NT2/D1 (cell line): ENCODE results near the gene CD40.
"Not testable (repeated sequence)": the region's sequence is repeated elsewhere in the genome, so short reads cannot be mapped to it uniquely, and the experiment has no call there.

ENCODE experiments used
- DNase-seq: peaks from one replicate; pipeline ENCODE4 v3.0.0-alpha.2; 2011; ENCODE audit warnings: low read depth, low spot score
- H3K27me3 ChIP-seq: 2 replicates; pipeline ENCODE4 v1.6.0; 2011; ENCODE audit warnings: mild to moderate bottlenecking; ENCODE audit not compliant: insufficient read length, insufficient read depth
- H3K36me3 ChIP-seq: 2 replicates; pipeline ENCODE4 v1.6.1; 2011; ENCODE audit warnings: mild to moderate bottlenecking, low read length, mixed read lengths; ENCODE audit not compliant: insufficient read depth, insufficient read length
- H3K4me1 ChIP-seq: 2 replicates; pipeline ENCODE4 v1.5.1; 2011; ENCODE audit not compliant: insufficient read depth, insufficient read length
- H3K4me3 ChIP-seq: 2 replicates; pipeline ENCODE4 v1.5.1; 2011; ENCODE audit warnings: low read depth; ENCODE audit not compliant: insufficient read length
- H3K9ac ChIP-seq: 2 replicates; pipeline ENCODE4 v1.6.0; 2011; ENCODE audit warnings: low read depth; ENCODE audit not compliant: insufficient read length
- H3K9me3 ChIP-seq: 2 replicates; pipeline ENCODE4 v1.5.1; 2011; ENCODE audit warnings: mild to moderate bottlenecking, low read length; ENCODE audit not compliant: insufficient read depth
- SUZ12 ChIP-seq: IDR thresholded peaks from 2 replicates; pipeline ENCODE4 v1.6.1; 2011; ENCODE audit not compliant: insufficient read length, insufficient read depth; ENCODE audit errors: extremely low read depth
- YY1 ChIP-seq: IDR thresholded peaks from 2 replicates; pipeline ENCODE4 v1.6.1; 2011; ENCODE audit not compliant: insufficient read length, insufficient read depth
- ZNF274 ChIP-seq: IDR thresholded peaks from 2 replicates; pipeline ENCODE4 v1.6.1; 2011; ENCODE audit warnings: mild to moderate bottlenecking, low read depth, low read length

Gene CD40

GRCh38 chr20:46099491-46100287 is 18.4 kb upstream of the CD40 start:
- Histone ChIP-seq H3K27me3 (no peaks in the 10 kb centered on the region), H3K9me3 (no peaks in the 10 kb centered on the region), H3K4me3 (no peak overlapping the region), H3K4me1 (no peaks in the 10 kb centered on the region), H3K9ac (no peak overlapping the region), H3K36me3 (no peaks in the 10 kb centered on the region)
- no peak for DNase-seq
- TF ChIP-seq YY1 (no peak), ZNF274 (no peak), SUZ12 (no peak)

GRCh38 chr20:46100444-46100843 is 17.7 kb upstream of the CD40 start:
- not testable (repeated sequence) for H3K9me3 ChIP-seq, H3K4me1 ChIP-seq, H3K36me3 ChIP-seq, H3K9ac ChIP-seq, H3K4me3 ChIP-seq, DNase-seq, H3K27me3 ChIP-seq

GRCh38 chr20:46100988-46101387 is 17.1 kb upstream of the CD40 start:
- no peaks in the 10 kb centered on the region for H3K4me1 ChIP-seq
- no peaks in the 10 kb centered on the region for H3K27me3 ChIP-seq
- H3K9ac ChIP-seq: no peak overlapping the region
- TF ChIP-seq YY1: no peak
- TF ChIP-seq SUZ12: no peak
- TF ChIP-seq ZNF274: no peak
- DNase-seq: no peak
- H3K9me3 ChIP-seq: no peaks in the 10 kb centered on the region
- no peaks in the 10 kb centered on the region for H3K36me3 ChIP-seq
- no peak overlapping the region for H3K4me3 ChIP-seq

- H3K4me1 ChIP-seq: no peaks in the 10 kb centered on the region
- no peaks in the 10 kb centered on the region for H3K9me3 ChIP-seq
- no peaks in the 10 kb centered on the region for H3K36me3 ChIP-seq
- no peak overlapping the region for H3K4me3 ChIP-seq
- no peak overlapping the region for H3K9ac ChIP-seq
- TF ChIP-seq YY1 (no peak), ZNF274 (no peak), SUZ12 (no peak)
- DNase-seq: no peak
- H3K27me3 ChIP-seq: no peaks in the 10 kb centered on the region
These were observed 16.2 kb upstream of the CD40 start for GRCh38 chr20:46101957-46102356.

GRCh38 chr20:46102940-46103339 is 15.2 kb upstream of the CD40 start:
- H3K9ac ChIP-seq: no peak overlapping the region
- H3K4me3 ChIP-seq: no peak overlapping the region
- no peaks in the 10 kb centered on the region for H3K9me3 ChIP-seq
- H3K4me1 ChIP-seq: no peaks in the 10 kb centered on the region
- H3K27me3 ChIP-seq: no peaks in the 10 kb centered on the region
- no peak for TF ChIP-seq YY1
- TF ChIP-seq SUZ12: no peak
- H3K36me3 ChIP-seq: no peaks in the 10 kb centered on the region
- no peak for DNase-seq

GRCh38 chr20:46104262-46104661 is 13.9 kb upstream of the CD40 start:
- DNase-seq: no peak

GRCh38 chr20:46107061-46107460 is 11.1 kb upstream of the CD40 start:
- no peak overlapping the region for H3K9ac ChIP-seq
- no peak overlapping the region for H3K4me3 ChIP-seq
- DNase-seq: no peak
- TF ChIP-seq ZNF274: no peak
- no peak for TF ChIP-seq YY1
- no peak for TF ChIP-seq SUZ12
- H3K9me3 ChIP-seq: no peaks in the 10 kb centered on the region
- no peaks in the 10 kb centered on the region for H3K36me3 ChIP-seq
- no peaks in the 10 kb centered on the region for H3K4me1 ChIP-seq
- peaks cover 8% of the 10 kb centered on the region for H3K27me3 ChIP-seq

More at GRCh38 chr20:46104262-46104661, 13.9 kb upstream of the CD40 start:
- Histone ChIP-seq H3K9ac (no peak overlapping the region), H3K36me3 (no peaks in the 10 kb centered on the region), H3K27me3 (no peaks in the 10 kb centered on the region), H3K4me1 (no peaks in the 10 kb centered on the region), H3K4me3 (no peak overlapping the region), H3K9me3 (no peaks in the 10 kb centered on the region)
- TF ChIP-seq SUZ12: no peak
- TF ChIP-seq ZNF274: no peak
- no peak for TF ChIP-seq YY1

- Histone ChIP-seq H3K9ac (no peak overlapping the region), H3K9me3 (no peaks in the 10 kb centered on the region), H3K4me1 (no peaks in the 10 kb centered on the region), H3K27me3 (peaks cover 8% of the 10 kb centered on the region), H3K36me3 (no peaks in the 10 kb centered on the region), H3K4me3 (no peak overlapping the region)
- TF ChIP-seq SUZ12: no peak
- no peak for TF ChIP-seq YY1
- no peak for TF ChIP-seq ZNF274
- DNase-seq: no peak
These were observed 9.7 kb upstream of the CD40 start for GRCh38 chr20:46108435-46108841.
